Islet precursor cell (in vitro differentiated cells): Measurements from ENCODE around the gene EFHD1.
"Not testable (repeated sequence)": the region's sequence is repeated elsewhere in the genome, so short reads cannot be mapped to it uniquely, and the experiment has no call there.

Source experiments
- DNase-seq: peaks from one replicate; pipeline ENCODE4 v3.0.0-alpha.2; 2018

EFHD1 gene

GRCh38 chr2:232621186-232621585 lies 12.2 kb upstream of the EFHD1 start:
- no peak for DNase-seq

DNA sequence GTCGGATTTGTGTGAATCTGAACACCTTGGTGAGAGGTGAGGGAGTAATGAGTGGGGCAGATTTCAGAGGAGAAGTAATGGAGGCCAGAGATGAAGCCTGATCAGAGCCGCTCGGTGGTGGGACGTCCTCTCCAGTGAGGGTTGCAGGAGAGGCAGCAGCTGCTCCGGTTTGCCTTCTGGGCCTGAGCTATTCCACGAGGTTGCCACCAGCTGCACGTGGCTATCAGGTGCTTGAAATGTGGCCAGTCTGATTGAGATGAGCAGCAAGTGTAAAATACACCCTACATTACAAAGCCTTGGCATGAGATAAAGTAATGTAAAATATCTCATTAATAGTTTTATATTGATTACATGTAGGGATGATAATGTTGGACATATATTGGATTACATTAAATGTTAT lies 10.8 kb upstream of the EFHD1 start:
- DNase-seq, result no peak

- peak; percentile 75 for DNase-seq
These were observed 9.3 kb upstream of the EFHD1 start for GRCh38 chr2:232623768-232624765.

GRCh38 chr2:232626584-232626983 lies 6.8 kb upstream of the EFHD1 start:
- no peak for DNase-seq

GRCh38 chr2:232628466-232629128 lies 4.8 kb upstream of the EFHD1 start:
- DNase-seq, result no peak

DNA sequence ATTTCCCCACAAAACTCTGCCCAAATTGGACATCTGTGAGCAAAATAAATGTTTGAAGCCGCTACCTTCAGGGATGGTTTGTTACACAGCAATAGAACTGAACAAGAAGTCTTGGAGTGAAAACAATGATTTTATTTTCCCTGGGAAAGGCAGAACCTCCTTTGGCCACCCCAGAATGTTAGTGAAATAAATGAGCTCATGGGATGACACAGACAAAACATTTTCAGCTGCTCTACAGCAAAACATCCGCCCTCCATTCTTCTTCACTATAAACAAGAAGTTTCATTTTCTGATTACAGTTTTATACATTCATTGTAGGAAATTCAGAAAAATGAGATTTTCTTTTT lies 4.3 kb upstream of the EFHD1 start:
- no peak for DNase-seq

GRCh38 chr2:232632229-232632903 lies 1.0 kb upstream of the EFHD1 start:
- no peak for DNase-seq

DNA sequence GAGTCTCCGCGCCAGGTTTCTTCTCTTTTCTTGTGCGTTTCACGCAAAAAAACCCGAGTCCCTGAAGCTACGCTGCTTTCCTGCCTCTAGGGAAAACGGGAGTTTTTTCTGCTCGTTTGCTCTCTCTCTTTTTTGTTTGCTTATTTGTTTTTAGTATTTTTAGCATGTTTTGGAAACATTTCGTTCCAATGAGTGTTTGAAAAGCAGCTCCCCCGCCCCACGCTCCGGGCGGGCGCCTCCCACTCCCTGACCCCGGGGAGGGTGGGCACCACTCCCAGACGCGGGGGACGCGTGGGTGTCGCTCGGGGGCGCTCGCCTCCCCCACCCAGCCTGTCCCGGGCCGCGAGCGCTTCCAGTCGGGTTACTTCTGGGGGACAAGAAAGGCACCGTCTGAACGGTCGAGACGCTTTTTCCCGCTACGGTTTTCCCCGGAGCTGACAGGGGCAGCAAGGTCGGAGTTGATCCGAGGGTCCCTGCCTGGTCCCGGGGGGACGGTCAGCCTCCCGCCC lies 446 bp upstream of the EFHD1 start:
- no peak for DNase-seq

DNA sequence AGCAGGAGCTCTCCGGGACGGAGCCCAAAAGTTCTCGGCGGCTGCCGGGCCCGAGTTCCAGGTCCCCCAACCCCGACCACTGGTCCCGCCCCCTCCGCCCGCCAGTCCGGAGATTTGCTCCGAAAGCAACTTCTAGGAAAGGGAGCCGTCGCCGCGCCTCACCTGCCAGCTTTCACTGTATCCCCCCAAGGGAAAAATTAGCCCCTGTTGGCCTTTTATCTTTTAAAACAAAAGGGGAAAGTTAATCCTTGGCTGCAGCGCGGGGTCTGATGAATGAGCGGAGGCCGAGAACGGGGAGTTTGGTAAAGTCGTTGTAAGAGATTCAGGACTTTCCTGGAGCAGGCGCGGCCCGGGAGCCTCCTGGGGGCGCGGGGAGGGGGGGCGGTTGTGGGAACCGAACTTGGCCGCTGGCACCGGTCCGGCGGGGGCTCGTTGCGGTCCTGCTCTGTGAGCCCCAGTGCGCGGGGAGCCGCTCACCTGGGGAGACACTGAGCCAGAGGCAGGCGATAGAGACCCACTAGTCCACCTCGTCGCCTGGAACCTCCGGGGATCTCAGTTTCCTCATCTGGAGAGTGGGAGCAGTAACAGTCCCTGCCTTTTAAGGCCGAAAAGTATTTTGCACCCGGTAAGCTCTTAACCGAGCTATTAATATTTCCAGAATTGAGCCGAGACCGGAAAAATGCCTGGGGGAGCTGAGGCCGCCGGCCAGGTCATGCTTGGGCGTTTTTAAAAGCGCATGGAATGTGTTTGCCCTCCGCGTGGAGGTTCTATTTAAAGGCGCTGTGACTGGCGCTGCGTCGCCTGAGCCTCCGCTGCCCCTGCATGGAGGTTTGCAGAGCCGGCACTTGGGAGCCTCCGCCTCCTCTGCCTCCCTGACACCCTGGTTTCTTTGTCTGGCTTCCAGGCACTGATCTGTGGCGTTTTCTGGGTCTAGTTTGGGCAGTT lies 1.1 kb downstream of the EFHD1 start:
- peak; percentile 84 for DNase-seq

DNA sequence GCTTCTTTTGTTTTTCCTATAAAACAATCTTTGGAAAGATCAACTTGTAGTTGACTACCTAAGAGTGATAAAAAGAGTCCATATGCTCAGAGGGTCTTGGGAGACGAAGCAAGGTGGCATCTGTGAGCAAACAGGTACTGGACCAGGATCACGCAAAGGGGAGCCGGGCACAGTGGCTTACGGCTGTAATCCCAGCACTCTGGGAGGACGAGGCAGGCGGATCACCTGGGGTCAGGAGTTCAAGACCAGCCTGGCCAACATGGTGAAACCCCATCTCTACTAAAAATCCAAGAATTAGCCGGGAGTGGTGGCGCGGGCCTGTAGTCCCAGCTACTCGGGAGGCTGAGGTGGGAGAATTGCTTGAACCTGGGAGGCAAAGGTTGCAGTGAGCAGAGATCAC lies 2.0 kb downstream of the EFHD1 start:
- DNase-seq, result not testable (repeated sequence)

GRCh38 chr2:232635820-232636219 lies 2.4 kb downstream of the EFHD1 start:
- DNase-seq, result no peak

DNA sequence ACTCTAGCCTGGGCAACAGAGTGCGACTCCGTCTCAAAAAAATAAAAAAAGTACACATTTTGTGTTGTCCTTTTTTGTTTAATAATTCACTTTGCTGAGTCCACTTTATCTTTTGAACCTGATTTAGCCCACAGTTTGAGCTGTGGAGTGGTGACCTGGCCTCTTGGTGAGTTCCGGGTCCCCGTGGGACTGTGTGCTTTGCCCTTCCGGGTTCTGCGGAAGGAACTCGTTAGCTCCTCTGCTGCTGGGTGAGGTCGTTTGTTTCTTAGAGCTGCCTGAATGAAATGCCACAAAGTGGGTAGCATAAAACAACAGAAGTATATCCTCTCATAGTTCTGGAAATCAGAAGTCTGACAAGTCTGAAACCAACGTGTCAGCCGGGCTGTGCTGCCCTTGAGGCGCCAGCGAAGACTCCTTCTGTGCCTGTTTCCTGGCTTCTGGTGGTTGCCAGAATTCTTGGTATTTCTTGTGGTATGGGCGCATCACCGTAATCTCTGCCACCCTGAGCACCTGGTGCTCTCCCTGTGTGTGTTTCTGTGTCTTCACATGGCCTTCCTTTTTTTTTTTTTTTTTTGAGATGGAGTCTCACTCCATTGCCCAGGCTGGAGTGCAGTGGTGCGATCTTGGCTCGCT lies 3.5 kb downstream of the EFHD1 start:
- no peak for DNase-seq

DNA sequence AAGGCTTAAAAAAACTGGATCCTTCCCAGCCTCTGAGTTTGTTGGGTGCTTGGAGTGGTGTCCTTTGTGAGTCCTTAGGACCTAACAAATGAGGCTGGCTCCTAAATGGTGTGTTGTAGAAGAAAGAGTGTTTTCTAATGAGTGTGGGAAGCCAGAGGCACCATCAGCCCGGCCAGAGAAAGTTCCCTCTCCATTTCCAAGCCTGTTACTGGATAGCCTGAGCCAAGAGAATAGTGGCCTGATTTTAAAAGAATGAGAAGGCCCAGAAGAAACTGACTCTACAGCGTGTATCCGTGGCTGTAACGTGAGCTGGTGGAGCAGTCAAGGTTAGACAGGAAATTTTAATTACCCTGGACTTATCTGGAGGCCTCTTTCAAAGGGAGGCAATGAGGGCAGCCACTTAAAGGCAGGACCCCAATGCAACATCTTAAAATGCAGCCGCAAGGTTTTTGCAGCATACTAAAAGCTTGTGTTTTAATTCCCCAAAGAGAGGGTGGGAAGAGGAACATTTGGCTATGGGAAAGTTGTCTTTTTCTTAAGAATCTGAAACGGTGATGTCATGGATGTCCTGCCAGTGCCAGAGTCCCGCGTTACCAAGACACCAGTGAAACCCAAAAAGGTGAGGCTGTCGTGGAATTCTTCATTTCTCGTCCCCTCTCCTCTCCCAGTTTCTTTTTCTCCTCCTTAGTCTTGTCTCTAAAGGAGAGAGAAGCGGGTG lies 4.6 kb downstream of the EFHD1 start:
- no peak for DNase-seq

GRCh38 chr2:232641153-232641848 lies 7.9 kb downstream of the EFHD1 start:
- no peak for DNase-seq

- DNase-seq, result no peak
These were observed 9.7 kb downstream of the EFHD1 start for GRCh38 chr2:232643147-232643425.

GRCh38 chr2:232643813-232644347 lies 10.5 kb downstream of the EFHD1 start:
- DNase-seq, result no peak

DNA sequence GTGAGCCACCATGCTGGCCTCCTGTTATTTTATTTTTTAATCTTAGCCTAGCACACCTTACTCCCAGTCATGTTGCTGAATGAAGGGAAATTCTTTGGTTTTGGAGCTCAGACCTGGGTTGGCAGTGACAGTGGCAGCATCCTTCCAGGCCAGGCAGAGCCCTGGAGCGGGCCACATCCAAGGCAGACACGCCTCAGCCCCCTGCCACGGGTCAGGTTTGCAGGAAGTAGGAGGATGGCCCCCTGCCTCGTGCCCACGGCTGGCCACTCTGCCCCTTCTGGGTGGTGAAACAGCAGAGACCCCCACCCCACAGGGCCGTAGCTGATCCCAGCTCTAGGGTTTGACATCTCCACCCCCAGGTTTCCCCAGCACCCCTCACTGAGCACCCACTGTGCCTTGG lies 11.7 kb downstream of the EFHD1 start:
- no peak for DNase-seq

DNA sequence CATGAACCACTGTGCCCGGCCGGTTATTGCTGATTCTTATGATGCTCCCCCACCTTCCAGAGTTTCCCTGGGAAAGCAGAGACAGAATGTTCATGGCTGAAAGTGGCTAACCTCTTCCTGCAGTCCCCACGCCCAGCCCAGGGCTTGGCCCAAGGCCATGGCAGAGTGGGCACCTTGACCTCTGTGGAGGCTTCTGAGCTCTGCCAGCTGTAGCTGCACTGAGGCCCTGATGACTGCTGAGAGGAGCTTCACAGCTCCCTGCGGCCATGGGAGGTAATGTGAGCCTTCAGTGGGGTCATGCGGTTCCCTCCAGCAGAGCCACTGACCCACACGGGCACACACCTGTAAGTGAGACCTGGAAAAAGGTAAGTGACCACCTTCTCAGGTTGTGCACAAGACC lies 13.3 kb downstream of the EFHD1 start:
- DNase-seq, result no peak

GRCh38 chr2:232647261-232647660 lies 13.9 kb downstream of the EFHD1 start:
- no peak for DNase-seq

GRCh38 chr2:232649033-232649432 lies 15.6 kb downstream of the EFHD1 start:
- no peak for DNase-seq

DNA sequence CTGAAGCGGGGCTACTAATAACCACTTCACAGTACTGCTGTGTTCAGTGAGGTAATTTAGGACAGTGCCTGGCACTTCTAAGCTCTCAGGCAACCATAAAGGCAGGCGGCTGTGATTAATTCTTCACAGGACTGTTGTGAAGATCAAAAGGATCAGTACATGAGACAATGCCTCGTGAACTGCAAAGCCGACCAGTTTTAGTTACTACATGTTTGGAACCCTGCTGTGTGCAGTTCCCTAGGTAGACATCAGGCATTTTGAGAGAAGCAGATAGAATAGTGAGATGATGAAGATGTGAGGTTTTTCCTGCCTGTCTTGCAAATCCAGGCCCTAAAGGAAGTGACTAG lies 19.1 kb downstream of the EFHD1 start:
- DNase-seq, result no peak
